GOT3 (cell line): ENCODE data around the gene SYTL2.

Source experiments
- DNase-seq: peaks from one replicate; lab custom pipeline; 2025; ENCODE audit warnings: mixed read lengths; lab: John Stamatoyannopoulos, UW

SYTL2 gene

DNA sequence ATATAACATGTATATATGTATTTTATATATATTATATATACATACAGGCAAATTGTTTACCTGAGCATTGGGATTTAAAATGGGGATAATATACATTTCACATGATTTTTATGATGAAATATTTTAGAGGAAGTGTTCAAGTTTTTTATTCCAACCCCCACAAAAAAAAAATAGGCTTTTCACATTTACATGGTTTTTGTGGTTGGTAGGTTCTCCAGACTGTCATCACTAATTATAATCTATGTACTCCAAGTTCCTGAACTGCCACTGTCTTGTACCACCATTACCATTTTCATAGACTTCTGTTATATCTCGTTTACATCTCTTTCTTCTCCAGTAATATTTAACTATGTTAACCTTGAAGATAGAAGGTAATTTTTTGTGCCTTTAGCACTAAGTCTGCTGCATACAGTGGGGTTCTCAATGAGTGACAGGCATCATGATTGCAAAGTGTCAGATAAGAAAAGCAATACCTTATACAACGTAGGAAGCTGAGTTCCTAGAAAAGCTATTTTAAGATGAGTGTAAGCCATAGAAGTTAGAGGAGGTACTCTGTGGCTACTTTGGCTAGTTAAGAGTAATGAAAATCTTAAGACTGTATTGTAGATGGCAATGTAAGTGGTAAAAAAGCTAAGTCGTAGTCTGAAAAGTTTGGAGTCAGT lies 158.0 kb downstream of the SYTL2 start:
- no peak for DNase-seq

DNA sequence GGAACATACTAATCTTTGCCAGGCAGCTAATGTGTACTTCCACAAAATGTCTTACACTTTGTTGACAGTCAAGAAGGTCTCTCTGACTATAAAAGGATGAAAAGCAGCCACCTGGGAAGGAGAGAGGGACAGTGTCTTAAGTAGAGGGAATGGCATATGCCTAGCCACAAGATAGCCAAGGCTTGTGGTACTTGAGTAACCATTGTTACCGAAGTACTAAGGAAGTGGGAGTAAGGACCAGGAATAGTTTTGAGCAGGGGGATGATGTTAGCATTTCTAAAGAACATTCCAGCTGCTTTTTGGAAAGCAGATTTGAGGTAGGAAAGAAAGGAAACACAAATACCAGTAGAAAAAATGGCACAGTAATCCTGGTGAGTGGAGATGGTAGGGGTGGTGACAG lies 159.8 kb downstream of the SYTL2 start:
- no peak for DNase-seq

DNA sequence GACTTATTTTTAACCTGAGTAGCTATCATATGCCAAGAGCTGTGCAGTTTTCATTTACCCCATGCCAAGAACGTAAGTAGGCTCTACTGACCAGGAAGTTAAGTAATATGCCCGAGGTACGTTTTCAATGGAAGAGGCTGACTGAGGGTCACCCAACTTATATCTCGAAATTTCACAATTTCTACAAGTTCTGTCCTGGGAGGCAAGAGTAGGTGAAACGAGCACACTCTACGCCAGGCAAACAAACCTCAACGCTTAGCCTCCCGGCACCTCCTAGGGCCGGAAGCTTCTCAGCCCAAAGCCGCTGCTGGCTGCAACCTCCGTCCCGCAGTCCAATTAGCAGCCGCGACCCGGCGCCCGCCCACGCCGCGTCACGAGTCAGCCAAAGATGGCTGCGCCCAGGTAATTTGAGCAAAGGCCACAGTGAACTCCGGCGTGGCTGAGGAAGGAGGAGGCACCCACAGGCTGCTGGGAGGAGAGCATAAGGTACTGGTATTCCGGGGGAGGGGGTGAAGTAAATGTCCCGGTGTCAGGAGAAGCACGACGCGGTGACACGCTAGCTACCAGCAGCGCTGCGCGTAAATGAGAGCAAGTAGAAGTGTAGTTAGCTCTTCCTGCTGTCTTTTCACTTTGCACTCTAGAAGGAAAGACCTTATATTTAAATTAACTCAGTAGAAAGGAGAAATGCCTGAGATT lies 163.2 kb downstream of the SYTL2 start, which contains the start of gene TMEM126A:
TMEM126A (plus strand) TSS at position 364 of the 696 bp plus-strand sequence. CDS start 2,289 bp downstream, outside the sequence.
- peak; percentile 8 for DNase-seq

DNA sequence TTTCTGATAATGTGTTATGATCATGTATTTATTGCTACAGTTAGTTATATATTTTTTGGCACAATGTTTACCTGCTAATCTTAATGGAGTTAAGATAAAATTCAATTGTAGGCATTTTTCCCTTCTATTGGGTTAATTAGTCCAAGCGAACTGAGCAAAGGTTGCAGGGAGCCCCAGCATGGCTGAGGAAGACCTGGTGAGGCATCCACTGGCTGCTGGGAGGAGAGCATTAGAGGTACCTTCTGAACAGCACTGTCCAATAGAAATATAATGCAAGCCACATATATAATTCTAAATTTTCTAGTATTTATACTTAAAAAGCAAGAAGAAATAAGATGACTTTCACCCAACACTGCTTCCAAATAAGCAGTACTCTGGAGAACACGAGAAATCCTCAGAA lies 163.9 kb downstream of the SYTL2 start:
- no peak for DNase-seq
